Epithelial cell of proximal tubule (primary cell): ENCODE data around the gene CDON. TPM values are rescaled to one million over a fixed set of nuclear protein-coding genes. Genes with fewer than 3 reads are reported as not detected.
A peak's percentile ranks its signal among the peaks of the same experiment; 100 is the strongest.

Source experiments
- DNase-seq: peaks from one replicate; pipeline ENCODE4 v3.0.0-alpha.2; 2011; ENCODE audit warnings: low read depth
- H3K4me3 ChIP-seq: 2 replicates; pipeline ENCODE4 v1.5.1; 2011; ENCODE audit warnings: low read depth, mild to moderate bottlenecking, low read length
- total RNA-seq: library from RNA; depleted of rRNA; stranded (reverse); fragments of >200 nt; gene quantifications from 2 replicates; pipeline ENCODE4 v1.2.3, GENCODE V29; 2015
- TF ChIP-seq, protein P1 (sequence below): conservative IDR thresholded peaks from 2 replicates; pipeline ENCODE4 v1.5.1; 2012; ENCODE audit warnings: low read depth, mild to moderate bottlenecking, low read length

Gene CDON
- total RNA-seq, 1 donor from 2014 or later = 4.9 TPM

DNA sequence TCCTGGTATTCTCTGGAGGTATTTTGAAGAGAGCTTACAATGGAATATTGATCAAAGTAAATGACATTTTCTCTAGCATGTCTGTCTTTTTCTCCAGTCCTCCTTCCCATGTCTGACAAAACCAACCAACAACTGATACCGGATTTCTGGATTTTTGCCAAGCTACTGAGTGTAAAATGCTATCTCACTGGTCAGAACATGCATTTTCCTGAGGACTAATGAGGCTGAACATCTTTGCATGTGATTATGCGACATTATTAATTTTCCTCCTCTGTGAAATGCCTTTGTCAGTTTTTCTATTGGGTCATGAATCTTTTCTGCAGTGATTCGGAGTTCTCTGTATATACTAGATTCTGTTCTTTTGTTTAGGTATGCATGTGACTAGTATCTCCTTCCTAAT is 51.4 kb downstream of the CDON start:
- TF ChIP-seq, protein P1, sequence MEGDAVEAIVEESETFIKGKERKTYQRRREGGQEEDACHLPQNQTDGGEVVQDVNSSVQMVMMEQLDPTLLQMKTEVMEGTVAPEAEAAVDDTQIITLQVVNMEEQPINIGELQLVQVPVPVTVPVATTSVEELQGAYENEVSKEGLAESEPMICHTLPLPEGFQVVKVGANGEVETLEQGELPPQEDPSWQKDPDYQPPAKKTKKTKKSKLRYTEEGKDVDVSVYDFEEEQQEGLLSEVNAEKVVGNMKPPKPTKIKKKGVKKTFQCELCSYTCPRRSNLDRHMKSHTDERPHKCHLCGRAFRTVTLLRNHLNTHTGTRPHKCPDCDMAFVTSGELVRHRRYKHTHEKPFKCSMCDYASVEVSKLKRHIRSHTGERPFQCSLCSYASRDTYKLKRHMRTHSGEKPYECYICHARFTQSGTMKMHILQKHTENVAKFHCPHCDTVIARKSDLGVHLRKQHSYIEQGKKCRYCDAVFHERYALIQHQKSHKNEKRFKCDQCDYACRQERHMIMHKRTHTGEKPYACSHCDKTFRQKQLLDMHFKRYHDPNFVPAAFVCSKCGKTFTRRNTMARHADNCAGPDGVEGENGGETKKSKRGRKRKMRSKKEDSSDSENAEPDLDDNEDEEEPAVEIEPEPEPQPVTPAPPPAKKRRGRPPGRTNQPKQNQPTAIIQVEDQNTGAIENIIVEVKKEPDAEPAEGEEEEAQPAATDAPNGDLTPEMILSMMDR = no peak
- no peak overlapping the region for H3K4me3 ChIP-seq
- DNase-seq = no peak

DNA sequence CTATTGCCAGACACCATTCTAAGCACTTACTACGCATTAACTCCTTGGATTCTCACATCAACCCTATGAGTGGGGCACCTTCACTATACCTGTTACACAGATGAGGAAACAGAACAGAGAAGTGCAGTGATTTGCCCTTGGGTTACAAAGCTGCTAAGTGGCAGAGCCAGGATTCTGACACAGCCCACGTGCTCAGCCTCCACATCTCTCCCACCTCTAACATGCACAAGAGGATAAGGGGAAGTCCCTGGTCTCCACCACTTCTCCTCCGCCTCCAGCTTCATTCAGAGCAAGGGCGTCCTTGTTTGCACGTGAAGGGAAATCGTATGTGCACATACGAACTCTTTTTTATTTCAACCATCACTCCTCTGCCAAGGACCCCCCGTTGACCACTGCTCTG is 53.7 kb downstream of the CDON start:
- no peak for DNase-seq
- H3K4me3 ChIP-seq = no peak overlapping the region
- TF ChIP-seq, protein P1 = no peak

DNA sequence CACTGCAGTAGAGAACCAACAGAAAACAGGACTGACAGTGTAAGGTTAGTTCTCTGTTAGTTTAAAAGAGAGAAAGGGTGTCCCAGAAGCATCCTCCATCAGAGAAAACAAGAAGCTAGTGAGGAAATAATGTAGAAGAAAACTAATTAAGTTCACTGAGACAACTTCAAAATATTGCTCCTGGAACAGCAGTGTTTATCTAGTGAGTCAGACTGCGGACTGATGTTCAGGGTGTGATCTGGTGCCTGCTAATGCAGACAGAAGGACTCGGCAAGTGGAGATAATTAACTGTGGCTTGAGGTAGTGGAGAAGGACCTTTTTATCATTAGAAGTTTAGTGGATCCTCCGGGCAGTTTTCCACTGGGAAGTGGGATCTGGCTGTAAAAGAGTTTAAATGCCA is 55.4 kb downstream of the CDON start:
- TF ChIP-seq, protein P1 = no peak
- no peak overlapping the region for H3K4me3 ChIP-seq
- peak; percentile 12 for DNase-seq

DNA sequence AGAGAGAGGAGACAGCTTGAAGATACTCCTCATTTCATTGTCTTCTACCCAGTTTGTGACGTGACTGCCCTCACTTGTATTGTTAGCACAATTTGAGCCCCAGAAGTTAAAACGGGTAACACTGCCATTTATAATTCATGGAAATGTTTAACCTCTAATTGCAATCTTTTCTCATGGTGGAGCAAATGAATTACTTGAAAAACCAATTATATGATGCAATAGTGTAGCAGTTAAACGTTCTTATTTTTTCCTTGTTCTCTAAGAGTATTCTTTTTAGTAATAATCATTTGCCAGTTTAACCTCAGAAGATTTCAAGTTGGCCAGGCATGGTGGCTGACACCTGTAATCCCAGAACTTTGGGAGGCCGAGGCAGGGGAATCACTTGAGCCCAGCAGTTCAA is 56.6 kb downstream of the CDON start:
- TF ChIP-seq, protein P1 = no peak
- no peak overlapping the region for H3K4me3 ChIP-seq
- no peak for DNase-seq

DNA sequence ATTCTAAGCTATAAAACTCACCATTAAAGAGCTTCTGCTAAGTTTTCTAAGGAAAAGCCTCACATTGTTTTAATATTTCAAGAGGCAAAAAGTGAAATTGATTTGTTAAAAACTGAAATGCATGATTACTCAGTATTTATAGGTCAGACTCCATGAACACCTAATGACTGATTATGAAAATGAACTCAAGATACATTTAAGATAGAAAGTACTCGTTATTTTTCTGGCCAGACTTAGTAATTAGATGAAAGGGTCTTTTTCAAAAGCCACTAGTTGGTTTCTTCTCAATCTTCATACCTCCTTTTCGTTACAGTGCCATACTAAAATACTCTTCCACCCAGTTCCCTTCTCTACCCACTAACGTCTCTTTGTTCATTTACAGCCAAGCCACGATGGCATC is 60.5 kb downstream of the CDON start:
- H3K4me3 ChIP-seq = no peak overlapping the region
- TF ChIP-seq, protein P1 = no peak
- no peak for DNase-seq

DNA sequence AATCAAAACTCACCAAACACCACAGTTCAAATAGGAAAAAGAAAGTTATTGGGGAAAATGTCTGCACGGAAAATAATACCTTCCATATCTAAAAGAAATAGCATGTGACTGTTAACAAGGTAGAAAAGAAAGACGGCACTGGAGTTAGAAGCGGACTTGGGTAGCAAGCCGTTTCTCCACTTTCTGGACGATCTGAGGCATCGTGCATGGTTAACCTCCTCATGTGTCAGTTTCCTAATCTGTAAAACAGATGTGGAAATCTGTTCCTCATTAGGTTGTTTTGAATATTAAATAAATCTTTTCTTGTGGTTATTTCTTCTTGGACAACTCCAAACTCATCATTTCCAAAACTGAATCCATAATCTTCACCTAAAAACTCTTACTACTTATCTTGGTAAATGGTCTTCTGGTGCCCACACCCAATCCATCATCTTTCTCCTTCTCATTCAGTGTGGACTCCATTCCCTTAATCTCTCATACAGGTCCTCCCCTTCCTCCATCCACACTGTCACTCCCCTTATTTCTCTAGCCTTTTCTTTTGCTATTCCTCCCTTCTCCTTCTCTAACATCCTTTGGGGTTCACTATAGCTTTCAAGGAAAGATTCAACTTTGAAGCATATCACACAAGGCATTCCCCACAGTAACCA is 63.3 kb downstream of the CDON start:
- no peak overlapping the region for H3K4me3 ChIP-seq
- DNase-seq = no peak
- TF ChIP-seq, protein P1 = no peak

DNA sequence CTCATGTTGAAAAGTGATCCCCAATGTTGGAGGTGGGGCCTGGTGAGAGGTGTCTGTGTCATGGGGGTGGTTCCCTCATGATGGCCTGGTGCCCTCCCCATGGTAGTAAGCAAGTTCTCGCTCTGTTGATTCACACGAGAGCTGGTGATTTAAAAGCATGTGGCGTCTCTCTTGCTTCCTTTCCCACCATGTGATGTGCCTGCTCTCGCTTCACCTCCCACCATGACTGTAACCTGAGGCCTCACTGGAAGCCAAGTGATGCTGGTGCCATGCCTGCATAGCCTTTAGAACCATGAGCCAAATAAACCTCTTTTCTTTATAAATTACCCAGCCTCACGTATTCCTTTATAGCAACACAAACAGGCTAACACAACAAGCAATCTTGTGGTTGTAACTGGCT is 64.4 kb downstream of the CDON start:
- no peak for DNase-seq
- TF ChIP-seq, protein P1 = no peak
- no peak overlapping the region for H3K4me3 ChIP-seq
